Activated naive CD8-positive, alpha-beta T cell (primary cell): ENCODE results near the gene TPT1.

ENCODE experiments used
- H3K27ac Mint-ChIP-seq: one replicate; pipeline ENCODE4 v1.8.0; 2021; ENCODE audit warnings: mixed read lengths
- H3K27me3 Mint-ChIP-seq: one replicate; pipeline ENCODE4 v1.8.0; 2021; ENCODE audit warnings: mixed read lengths
- H3K36me3 Mint-ChIP-seq: one replicate; pipeline ENCODE4 v1.8.0; 2021; ENCODE audit warnings: mixed read lengths
- H3K4me1 Mint-ChIP-seq: one replicate; pipeline ENCODE4 v1.8.0; 2021; ENCODE audit warnings: low read depth, mixed read lengths
- H3K4me3 Mint-ChIP-seq: one replicate; pipeline ENCODE4 v1.8.0; 2021; ENCODE audit warnings: mild to moderate bottlenecking, mixed read lengths
- H3K9me3 Mint-ChIP-seq: one replicate; pipeline ENCODE4 v1.8.0; 2021; ENCODE audit warnings: low read depth, mixed read lengths

Gene TPT1

DNA sequence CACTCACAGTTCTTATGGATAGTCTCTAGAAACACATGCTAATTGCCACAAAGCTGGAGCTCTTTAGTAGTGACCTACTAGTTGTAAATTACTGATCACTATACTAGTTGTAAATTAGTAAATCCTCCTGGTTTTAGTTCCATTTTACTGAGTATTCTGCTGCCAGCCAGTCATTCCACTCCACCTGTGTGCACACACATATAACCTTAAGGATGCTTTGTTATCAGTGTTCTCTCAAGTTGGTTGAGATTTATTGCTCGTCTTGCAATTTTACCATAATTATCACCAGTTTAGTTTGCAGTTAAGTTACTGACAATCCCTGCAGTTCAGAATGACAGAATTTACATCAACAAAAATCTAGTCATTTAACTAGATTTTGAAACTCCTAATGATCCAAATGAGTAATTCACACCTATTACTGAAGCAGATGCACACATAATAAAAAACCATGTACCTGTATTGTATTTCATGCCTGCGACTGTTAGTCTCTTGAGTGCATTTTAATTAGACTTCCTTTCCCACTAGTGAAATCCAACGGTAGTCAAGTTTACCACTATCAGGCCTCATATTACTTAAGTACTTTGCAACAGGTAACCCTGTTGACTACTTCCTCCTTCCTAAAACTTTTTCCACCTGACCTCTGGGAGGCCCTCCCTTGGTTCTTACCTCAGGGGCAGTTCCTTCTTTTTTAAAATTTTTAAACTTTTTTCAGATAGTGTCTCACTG, 7.6 kb downstream of the TPT1 start:
- Mint-ChIP-seq H3K9me3 (no peaks in the 10 kb centered on the region), H3K27me3 (no peaks in the 10 kb centered on the region), H3K36me3 (peaks cover 23% of the 10 kb centered on the region), H3K4me3 (peak overlapping the region; percentile 42), H3K4me1 (peaks cover 96% of the 10 kb centered on the region), H3K27ac (peak overlapping the region; percentile 31)

DNA sequence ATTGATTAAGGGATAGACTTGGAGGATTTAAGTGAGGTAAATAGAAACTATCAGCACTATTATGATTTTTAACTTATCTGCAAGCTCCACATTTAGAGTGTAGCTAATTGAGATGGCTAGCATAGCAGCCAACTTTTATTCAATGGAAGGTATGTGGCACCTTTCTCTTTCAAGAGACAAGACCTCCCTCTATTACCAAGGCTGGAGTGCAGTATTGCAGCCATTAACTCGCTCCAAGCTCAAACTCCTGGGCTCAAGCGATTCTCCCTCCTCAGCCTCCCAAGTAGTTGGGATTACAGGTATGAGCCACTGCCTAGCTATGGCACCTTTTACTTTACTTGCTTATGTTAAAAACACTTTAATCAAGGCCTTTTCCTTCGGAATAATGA, 8.2 kb downstream of the TPT1 start:
- no peak overlapping the region for H3K4me3 Mint-ChIP-seq
- H3K27ac Mint-ChIP-seq: peak overlapping the region; percentile 37
- H3K9me3 Mint-ChIP-seq: no peaks in the 10 kb centered on the region
- H3K4me1 Mint-ChIP-seq: peaks cover 94% of the 10 kb centered on the region
- no peaks in the 10 kb centered on the region for H3K27me3 Mint-ChIP-seq
- H3K36me3 Mint-ChIP-seq: peaks cover 22% of the 10 kb centered on the region

DNA sequence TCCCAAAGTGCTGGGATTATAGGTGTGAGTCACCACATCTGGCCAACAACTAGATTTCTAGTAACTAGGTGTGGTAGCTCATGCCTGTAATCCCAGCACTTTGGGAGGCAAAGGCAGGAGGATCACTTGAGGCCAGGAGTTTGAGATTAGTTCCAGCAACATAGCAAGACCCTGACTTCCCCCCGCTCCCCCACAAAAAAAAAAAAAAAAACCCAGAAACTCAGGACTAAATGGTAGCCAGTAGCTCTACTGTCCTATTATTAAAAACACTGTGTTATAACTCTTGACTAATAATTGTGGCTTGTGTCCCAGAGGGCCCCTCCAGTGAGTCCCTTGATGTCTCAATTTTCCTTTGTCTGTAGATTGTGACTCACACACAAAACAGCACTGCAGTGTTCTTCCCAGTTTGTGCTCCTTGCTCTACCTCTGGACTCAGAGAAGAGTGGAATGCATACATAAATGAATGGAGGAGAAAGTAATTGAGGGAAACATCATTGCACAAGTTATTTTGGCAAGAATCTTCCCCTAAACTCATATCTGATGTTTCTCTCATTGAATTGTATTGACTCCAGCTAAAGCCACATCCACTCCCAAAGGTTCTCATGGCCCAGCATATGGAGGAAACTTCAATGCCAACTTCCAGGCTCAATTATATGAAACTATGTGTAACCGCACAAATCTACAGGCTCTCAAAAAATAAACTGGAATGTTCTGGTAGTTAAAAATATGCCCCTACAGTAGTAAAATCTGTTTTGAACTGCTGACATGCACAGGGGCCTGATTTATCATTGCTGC, 8.8 kb downstream of the TPT1 start:
- Mint-ChIP-seq H3K27me3 (no peaks in the 10 kb centered on the region), H3K9me3 (no peaks in the 10 kb centered on the region), H3K36me3 (peaks cover 18% of the 10 kb centered on the region), H3K27ac (peak overlapping the region; percentile 37), H3K4me3 (no peak overlapping the region), H3K4me1 (peaks cover 94% of the 10 kb centered on the region)

DNA sequence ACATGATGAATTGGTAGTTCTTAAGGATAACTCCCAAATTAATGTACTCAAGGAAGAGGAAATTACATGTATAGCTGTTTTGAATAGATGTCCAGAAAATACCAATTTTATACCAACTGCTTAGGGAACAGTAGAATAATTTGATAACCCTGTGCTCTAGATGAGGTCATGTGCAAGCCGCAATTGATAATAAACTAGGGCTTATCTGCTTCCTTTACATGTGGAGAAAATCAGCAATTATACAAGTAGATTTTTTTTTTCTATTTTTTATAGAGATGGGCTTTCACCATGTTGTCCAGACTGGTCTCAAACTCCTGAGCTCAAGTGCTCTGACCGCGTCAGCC, 9.3 kb downstream of the TPT1 start:
- Mint-ChIP-seq H3K9me3 (no peaks in the 10 kb centered on the region), H3K27ac (no peak overlapping the region), H3K4me3 (no peak overlapping the region), H3K4me1 (peaks cover 94% of the 10 kb centered on the region), H3K36me3 (peaks cover 12% of the 10 kb centered on the region), H3K27me3 (no peaks in the 10 kb centered on the region)

DNA sequence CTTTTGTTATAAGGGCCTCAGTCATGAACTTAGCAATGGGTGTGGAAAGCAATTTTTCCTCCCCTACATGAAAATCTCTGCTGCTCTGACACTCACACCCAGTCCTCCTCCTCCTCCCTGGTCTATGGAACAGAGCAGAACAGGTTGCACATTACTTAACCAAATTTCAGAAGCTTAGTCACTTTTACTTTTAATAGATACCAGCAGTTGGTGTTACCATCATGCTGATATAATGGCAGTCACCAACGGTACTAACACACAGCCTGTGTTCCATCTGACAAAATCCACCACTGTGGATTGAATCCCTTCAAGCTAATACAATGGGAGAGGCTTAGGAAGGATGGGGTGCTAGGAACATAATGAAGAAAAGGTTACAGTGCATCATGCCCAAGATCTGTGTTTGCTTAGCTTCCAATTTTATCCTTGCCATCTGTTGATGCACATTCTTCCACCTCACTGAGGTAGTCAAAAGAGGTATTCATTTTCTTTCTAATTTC, 9.8 kb downstream of the TPT1 start:
- Mint-ChIP-seq H3K4me3 (peak overlapping the region; percentile 9), H3K27ac (peak overlapping the region; percentile 77), H3K36me3 (peaks cover 8% of the 10 kb centered on the region), H3K9me3 (no peaks in the 10 kb centered on the region), H3K27me3 (no peaks in the 10 kb centered on the region), H3K4me1 (peaks cover 89% of the 10 kb centered on the region)

DNA sequence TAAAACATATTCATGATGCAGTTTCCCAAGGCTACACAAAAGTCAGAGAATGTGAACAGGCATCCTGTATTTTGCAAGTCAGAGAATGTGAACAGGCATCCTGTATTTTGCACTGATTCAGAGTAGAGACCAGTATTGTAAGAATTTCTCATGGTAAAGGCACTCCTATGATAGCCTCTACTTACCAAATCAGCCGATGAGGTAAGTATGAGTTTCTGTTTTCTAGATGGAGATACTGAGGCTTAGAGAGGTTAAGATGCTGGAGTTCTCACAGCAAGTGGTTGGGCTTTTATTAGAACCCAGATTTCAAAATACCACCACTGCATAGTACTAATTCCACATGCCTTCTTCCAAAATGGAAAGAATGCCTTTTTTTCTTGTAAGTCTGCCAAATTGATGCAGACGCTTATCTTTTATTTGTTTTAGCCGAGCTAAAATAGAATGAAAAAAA, 12.3 kb downstream of the TPT1 start:
- peaks cover 65% of the 10 kb centered on the region for H3K4me1 Mint-ChIP-seq
- no peak overlapping the region for H3K27ac Mint-ChIP-seq
- H3K27me3 Mint-ChIP-seq: no peaks in the 10 kb centered on the region
- H3K9me3 Mint-ChIP-seq: no peaks in the 10 kb centered on the region
- no peaks in the 10 kb centered on the region for H3K36me3 Mint-ChIP-seq
- no peak overlapping the region for H3K4me3 Mint-ChIP-seq

DNA sequence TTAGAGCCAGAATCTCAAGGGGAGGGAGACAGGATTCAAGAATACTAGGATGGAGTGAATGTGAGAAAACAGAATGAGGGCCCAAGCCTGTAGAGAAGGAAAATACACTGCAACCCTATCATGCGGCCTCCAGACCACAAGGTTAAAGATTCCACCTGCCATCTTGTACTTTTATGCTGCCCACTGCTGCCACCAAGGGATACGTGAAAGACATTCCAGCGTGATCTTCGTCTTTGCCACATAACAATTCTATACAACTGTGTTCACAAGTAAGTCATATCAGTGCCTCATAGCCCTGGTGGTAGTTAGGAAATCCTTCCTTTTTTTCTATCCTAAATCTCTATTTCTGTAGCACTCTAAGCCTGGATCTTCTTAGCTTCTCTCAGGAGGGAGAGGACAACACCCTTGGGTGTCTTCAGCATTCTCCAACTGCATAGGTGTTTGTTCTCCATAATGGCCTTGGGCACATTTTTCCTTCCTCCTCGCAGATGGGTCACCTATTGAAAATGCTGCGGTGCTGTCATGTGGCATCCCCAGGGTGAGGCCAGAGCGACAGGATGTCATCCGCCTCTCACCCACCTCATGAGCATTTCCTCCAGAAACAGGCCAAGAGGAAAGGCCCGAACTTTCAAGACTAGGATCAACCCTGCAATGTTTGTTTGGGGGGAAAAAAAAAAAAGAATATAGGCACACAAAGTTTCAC, 13.6 kb downstream of the TPT1 start:
- Mint-ChIP-seq H3K9me3 (no peaks in the 10 kb centered on the region), H3K27ac (peak overlapping the region; percentile 25), H3K36me3 (no peaks in the 10 kb centered on the region), H3K27me3 (no peaks in the 10 kb centered on the region), H3K4me3 (no peak overlapping the region), H3K4me1 (peaks cover 52% of the 10 kb centered on the region)

DNA sequence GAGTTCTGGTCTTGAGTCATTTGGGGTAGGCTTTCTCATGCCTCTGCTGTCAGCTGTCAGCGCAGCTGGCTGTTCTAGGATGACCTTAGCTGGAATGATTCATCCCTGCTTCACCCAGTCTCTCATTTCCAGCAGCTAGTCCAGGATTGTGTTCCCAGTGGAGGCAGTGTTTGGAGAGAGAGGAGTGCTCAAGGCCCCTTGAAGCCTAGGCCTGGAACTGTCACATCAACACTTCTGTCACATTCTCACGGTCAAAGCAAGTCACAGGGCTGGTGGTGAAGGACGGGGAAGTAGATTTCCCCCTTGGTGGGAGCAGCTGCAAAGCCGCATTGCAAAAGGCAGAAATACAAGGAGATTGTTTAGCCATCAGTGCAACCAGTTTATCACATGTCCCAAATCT, 15.2 kb downstream of the TPT1 start:
- H3K4me1 Mint-ChIP-seq: peaks cover 38% of the 10 kb centered on the region
- no peak overlapping the region for H3K27ac Mint-ChIP-seq
- no peaks in the 10 kb centered on the region for H3K9me3 Mint-ChIP-seq
- H3K27me3 Mint-ChIP-seq: no peaks in the 10 kb centered on the region
- no peak overlapping the region for H3K4me3 Mint-ChIP-seq
- H3K36me3 Mint-ChIP-seq: no peaks in the 10 kb centered on the region

DNA sequence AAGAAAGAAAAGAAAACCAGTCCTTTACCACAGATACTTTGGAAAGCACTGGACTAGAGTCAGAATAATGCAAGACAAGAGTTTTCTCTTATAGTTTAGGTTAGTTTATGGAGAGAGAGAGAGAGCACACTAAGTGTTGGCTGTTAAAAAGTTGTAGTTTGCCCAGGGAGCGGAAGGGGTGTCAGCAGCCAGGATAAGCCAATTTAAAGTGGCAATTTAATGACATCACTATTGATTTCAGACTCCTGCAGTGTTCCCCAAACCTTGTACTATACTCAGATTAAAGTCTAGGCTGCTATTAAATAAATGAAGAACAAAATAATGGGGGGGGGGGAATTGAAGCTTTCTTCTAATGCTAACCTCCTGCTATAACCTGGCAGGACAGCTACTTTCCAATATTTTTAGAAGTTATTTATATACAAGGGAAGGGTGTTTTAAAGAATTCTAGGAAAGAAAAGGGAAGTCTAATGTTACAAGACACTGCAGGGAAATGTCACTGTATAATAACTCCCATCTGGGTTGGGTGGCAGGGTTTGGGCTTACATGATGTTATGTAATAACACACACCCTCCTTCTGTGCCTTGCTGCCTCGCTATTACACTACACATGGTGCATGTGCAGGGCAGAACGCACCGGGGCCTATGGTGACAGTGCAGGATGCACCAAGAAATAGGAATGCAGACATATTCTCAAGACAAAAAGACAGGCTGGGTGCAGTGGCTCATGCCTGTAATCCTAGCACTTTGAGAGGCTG, 19.9 kb downstream of the TPT1 start:
- H3K4me3 Mint-ChIP-seq: no peak overlapping the region
- H3K9me3 Mint-ChIP-seq: no peaks in the 10 kb centered on the region
- no peak overlapping the region for H3K27ac Mint-ChIP-seq
- H3K27me3 Mint-ChIP-seq: no peaks in the 10 kb centered on the region
- H3K36me3 Mint-ChIP-seq: no peaks in the 10 kb centered on the region
- H3K4me1 Mint-ChIP-seq: no peaks in the 10 kb centered on the region

DNA sequence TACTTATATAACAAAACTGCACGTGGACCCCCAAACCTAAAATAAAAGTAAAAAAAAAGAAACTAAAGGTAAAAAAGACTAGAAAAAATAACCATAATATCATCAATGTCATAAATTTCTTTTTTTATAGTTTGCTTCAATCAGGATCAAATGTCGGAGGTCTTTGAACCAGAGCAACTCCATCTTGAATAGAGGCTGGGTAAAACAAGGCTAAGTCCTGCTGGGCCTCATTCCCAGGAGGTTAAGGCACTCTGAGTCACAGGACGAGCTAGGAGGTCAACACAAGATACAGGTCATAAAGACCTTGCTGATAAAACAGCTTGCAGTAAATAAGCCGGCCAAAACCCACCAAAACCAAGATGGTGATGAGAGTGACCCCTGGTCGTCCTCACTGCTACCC, 24.0 kb downstream of the TPT1 start:
- peaks cover under 1% of the 10 kb centered on the region for H3K4me1 Mint-ChIP-seq
- no peaks in the 10 kb centered on the region for H3K27me3 Mint-ChIP-seq
- no peaks in the 10 kb centered on the region for H3K36me3 Mint-ChIP-seq
- no peak overlapping the region for H3K27ac Mint-ChIP-seq
- H3K9me3 Mint-ChIP-seq: no peaks in the 10 kb centered on the region
- no peak overlapping the region for H3K4me3 Mint-ChIP-seq

DNA sequence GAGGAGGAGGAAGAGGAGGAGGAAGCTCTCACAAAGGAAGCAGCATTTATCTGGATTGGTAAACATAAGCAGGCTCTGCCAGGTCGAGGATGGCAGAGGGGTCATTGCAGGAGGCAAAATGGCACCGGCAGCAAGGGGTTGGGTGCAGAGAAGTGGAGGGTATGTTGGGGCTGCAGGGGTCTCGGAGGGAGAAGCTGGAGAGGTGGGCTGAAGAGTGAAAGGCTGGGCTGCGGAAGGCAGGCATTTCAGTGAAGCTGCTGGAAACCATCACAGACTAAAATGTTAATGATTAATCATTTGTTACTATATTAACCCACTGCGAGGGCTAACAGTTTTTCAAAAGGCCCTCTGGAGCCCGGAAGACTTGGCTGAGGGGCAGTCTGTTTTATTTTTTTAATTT, 24.6 kb downstream of the TPT1 start:
- H3K27me3 Mint-ChIP-seq: no peaks in the 10 kb centered on the region
- no peaks in the 10 kb centered on the region for H3K9me3 Mint-ChIP-seq
- H3K4me3 Mint-ChIP-seq: no peak overlapping the region
- no peak overlapping the region for H3K27ac Mint-ChIP-seq
- H3K4me1 Mint-ChIP-seq: peaks cover 4% of the 10 kb centered on the region
- no peaks in the 10 kb centered on the region for H3K36me3 Mint-ChIP-seq

DNA sequence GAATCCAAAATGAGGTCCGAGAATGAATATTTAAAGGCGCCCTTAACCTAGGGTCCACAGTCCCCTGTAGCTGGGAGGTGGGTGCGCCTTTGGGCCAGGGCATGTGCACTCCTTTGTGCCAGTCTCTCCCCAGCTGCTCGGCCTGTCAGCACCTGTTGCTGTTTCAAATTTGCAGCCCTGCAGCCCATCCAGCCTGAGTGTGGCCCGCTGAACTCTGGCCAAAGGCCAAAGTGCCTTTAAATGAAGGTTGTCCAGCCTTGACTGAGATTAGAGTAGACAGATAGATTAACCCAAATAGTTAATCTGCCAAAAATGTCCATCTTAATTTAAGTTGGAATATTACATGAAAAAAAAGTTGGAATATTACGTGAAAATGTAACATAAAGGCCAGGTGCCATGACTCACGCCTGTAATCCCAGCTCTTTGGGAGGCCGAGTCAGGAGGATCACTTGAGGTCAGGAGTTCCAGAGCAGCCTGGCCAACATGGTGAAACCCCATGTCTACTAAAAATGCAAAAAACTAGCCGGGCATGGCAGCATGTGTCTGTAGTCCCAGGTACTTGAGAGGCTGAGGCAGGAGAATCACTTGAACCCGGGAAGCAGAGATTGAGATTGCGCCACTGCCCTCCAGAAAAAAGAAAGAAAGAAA, 25.3 kb downstream of the TPT1 start:
- H3K27ac Mint-ChIP-seq: no peak overlapping the region
- no peaks in the 10 kb centered on the region for H3K27me3 Mint-ChIP-seq
- H3K4me3 Mint-ChIP-seq: no peak overlapping the region
- no peaks in the 10 kb centered on the region for H3K36me3 Mint-ChIP-seq
- H3K9me3 Mint-ChIP-seq: no peaks in the 10 kb centered on the region
- peaks cover 9% of the 10 kb centered on the region for H3K4me1 Mint-ChIP-seq

DNA sequence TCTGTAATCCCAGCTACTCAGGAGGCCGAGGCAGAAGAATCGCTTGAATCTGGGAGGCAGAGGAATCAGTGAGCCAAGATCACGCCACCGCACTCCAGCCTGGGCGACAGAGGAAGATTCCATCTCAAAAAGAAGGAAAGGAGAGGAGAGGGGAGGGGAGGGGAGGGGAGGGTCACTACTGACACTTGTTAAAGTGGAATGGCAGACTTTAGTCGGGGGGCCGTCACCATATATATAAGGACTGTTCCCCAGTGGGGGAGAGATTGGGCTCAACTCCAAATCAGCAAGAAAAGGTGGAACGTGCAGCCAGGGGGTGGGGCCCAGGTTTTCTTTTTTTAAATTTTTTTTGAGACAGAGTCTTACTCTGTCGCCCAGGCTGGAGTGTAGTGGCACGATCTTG, 26.2 kb downstream of the TPT1 start:
- no peak overlapping the region for H3K27ac Mint-ChIP-seq
- no peaks in the 10 kb centered on the region for H3K36me3 Mint-ChIP-seq
- no peaks in the 10 kb centered on the region for H3K9me3 Mint-ChIP-seq
- peaks cover 15% of the 10 kb centered on the region for H3K4me1 Mint-ChIP-seq
- no peaks in the 10 kb centered on the region for H3K27me3 Mint-ChIP-seq
- no peak overlapping the region for H3K4me3 Mint-ChIP-seq
